Epithelial cell of proximal tubule (primary cell): ENCODE measurements around the gene RAP2A. TPM values are rescaled to one million over a fixed set of nuclear protein-coding genes. Genes with fewer than 3 reads are reported as not detected.

Experiments used
- DNase-seq: peaks from one replicate; pipeline ENCODE4 v3.0.0-alpha.2; 2011; ENCODE audit warnings: low read depth
- H3K4me3 ChIP-seq: 2 replicates; pipeline ENCODE4 v1.5.1; 2011; ENCODE audit warnings: low read depth, mild to moderate bottlenecking, low read length
- CTCF ChIP-seq: conservative IDR thresholded peaks from 2 replicates; pipeline ENCODE4 v1.5.1; 2012; ENCODE audit warnings: low read depth, mild to moderate bottlenecking, low read length
- total RNA-seq: library from RNA; depleted of rRNA; stranded (reverse); fragments of >200 nt; gene quantifications from 2 replicates; pipeline ENCODE4 v1.2.3, GENCODE V29; 2015

RAP2A gene
- total RNA-seq = 12.9 and 17.5 TPM in 2 replicates

GRCh38 chr13:97433727-97434396, at the start of gene RAP2A:
RAP2A (plus strand) TSS chr13:97434169; CDS start chr13:97434471, 302 bp downstream.
- DNase-seq = peak; percentile 27
- no peak for TF ChIP-seq CTCF
- peak within 1 kb of the TSS; percentile 91 for H3K4me3 ChIP-seq

GRCh38 chr13:97384371-97384770, 49.6 kb upstream of the RAP2A start:
- TF ChIP-seq CTCF = no peak
- no peak for DNase-seq

GRCh38 chr13:97385146-97385545, 48.8 kb upstream of the RAP2A start:
- TF ChIP-seq CTCF = no peak
- no peak for DNase-seq
- H3K4me3 ChIP-seq = no peak overlapping the region

More at GRCh38 chr13:97384371-97384770, 49.6 kb upstream of the RAP2A start:
- no peak overlapping the region for H3K4me3 ChIP-seq

- no peak overlapping the region for H3K4me3 ChIP-seq
- no peak for DNase-seq
- no peak for TF ChIP-seq CTCF
Observed at GRCh38 chr13:97385854-97386253, 48.1 kb upstream of the RAP2A start.

- no peak for DNase-seq
- no peak overlapping the region for H3K4me3 ChIP-seq
Observed at GRCh38 chr13:97386801-97387484, 47.0 kb upstream of the RAP2A start.

GRCh38 chr13:97387485-97387839, 46.5 kb upstream of the RAP2A start:
- H3K4me3 ChIP-seq = no peak overlapping the region
- no peak for TF ChIP-seq CTCF
- no peak for DNase-seq

More at GRCh38 chr13:97386801-97387484, 47.0 kb upstream of the RAP2A start:
- no peak for TF ChIP-seq CTCF
